HG03025 (cell line): ENCODE data around the gene FCHSD2.
"Not testable (repeated sequence)": the region's sequence is repeated elsewhere in the genome, so short reads cannot be mapped to it uniquely, and the experiment has no call there.

Source experiments
- ATAC-seq: cut with Tn5 transposase; IDR thresholded peaks from one replicate; pipeline ENCODE4 v1.9.1; 2021; ENCODE audit warnings: mild to moderate bottlenecking, moderate library complexity; ENCODE audit not compliant: unreplicated experiment, low FRiP score

The FCHSD2 gene

GRCh38 chr11:73152861-73153483 is 10.9 kb upstream of the FCHSD2 start:
- peak; percentile 74 for ATAC-seq

DNA sequence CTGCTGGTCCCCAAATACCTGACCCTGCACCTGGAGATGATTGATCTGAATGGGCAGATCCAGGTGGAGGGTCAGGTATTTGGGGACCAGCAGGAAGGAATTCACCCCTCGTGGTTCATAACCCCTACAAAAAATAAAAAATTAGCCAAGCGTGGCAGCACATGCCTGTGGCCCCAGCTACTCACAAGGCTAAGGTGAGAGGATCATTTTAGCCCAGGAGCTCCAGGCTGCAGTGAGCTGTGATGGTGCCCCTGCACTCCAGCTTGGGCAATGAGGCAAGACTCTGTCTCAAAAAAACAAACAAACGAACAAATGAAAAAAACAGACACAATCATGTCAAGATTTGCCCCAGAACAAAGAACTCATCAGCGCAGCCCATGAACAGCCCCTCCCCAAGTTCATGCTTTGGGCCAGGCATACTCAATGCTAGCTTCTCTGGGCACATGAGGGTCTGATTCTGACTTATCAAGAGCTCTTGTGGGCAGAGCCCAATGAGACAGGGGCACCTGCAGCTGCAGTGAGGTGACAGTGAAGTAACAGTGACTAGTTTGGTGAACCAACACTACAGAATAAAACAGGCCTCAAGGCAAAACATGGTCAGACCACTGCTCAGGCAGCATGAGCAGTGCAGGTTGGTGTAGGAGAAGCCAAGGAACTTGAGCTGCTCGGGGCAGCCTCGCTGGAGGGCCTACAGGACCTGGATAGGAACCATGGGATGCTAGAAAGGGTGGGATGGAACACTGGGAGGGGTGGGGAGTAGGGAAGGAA is 10.2 kb upstream of the FCHSD2 start:
- no peak for ATAC-seq

GRCh38 chr11:73151416-73151815 is 9.3 kb upstream of the FCHSD2 start:
- no peak for ATAC-seq

DNA sequence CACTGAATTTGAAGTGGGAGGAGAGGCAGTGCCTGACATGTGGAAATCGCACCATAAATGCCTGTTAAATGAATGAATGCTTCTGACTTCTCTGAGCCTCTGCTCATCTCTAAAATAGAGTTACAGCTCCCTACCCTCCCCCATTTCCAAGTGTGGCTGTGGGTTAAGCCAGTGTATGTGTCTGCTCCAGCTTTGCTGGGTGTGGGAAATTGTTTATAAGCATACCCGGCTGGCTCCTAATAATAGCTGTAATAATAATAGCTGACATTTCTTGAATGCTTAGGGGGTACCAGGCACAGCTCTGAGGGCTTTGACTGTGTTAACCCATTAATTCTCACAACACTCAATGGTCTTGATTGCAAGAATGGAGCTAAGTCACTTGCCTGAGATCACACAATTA is 7.0 kb upstream of the FCHSD2 start:
- ATAC-seq, result no peak

DNA sequence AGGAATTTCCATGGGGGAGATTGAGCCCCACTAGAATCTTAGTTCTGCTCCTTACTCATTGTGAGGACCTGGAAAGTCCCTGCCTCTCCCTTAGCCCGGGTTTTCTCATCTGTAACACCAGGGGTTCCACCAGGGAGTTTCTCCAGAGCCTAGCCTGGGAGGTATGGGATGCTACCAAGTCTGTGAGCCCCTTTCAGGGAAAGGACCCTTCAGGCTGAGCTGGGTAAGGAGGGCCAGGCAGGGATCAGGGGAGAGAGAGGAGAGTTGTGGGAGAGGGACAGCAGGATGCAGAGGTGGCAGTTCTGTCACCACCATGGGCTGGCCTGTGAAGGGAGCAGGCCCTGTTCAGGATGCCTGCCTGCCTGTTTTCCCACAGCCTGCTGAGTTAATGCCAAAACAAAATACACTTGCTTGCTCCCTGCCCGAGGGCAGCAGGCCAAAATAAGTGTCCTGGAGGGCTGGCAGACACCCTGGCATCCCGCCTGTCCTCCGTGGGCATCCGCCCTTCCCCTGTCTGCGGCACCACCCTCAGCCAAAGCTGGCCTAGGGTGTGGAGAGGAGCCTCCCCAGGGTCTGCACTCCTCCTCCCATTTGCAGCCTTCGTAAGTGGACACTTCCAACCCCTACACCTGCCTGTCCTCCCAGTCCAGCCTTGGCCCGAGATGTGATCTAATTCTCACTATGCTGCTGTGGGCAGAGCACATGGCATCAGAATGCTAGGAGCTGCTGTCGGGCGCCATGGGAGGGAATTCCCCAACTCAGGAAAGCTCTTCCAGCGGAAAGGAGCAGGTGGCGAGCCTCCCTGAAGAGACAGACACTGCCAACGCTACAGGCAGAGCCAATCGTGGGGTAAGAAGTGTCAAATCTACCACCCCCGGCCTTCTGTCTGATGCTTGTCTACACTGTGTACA is 5.9 kb upstream of the FCHSD2 start:
- no peak for ATAC-seq

GRCh38 chr11:73145986-73146575 is 4.0 kb upstream of the FCHSD2 start:
- no peak for ATAC-seq

- ATAC-seq, result no peak
These were observed 1.2 kb upstream of the FCHSD2 start for GRCh38 chr11:73143126-73143838.

DNA sequence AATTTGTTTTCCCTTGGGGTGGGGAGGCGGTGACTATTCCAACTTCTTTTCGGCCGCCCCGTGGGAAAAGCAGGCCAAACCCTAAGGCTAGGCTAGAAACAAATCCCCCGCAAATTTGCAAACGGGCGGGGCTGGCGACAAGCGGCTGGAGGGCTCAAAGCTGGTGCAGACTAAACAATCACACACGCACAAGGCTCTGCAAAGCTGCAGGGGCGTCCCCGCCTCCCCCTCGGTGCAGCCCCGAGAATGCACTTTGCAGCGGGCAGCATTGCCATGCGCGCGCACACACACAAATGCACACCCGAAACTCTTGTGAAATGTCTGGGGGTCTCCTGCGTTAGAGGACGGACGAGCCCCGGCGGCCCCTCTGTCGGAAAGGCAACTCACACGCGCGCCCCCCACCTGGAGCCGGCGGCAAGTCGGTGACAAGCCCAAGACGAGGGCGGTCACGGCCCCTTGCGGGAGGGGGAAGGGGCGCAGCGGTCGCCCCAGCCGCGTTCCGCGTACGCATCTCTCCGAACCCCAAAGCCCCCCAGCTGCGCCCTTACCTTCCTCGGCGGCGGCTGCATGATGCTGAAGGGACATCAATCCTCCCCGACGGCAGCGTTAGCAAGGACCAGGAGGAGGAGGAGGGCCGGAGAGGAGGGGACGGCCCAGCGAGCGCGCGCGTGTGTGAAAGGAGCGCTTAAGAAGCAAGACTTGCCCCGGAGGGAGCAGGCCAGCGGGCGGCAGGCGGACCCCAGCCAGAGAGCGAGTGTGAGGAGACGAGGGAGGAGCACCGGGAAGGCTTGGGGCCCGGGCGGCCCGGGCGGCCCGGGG is 600 bp downstream of the FCHSD2 start:
- peak; percentile 28 for ATAC-seq

DNA sequence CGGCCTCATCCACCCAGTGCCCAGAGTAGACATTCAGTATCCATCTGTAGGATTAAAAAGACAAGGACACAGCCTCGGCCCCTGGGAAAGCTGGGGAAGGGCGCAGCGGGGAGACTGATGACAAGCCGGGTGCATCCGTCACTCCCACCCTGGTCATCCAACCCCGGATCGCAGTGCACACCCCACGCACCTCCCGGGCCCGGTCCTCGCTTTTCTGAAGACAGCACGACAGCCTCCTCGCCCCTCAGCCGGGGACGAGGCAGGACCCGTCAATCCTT is 1.1 kb downstream of the FCHSD2 start:
- no peak for ATAC-seq

GRCh38 chr11:73140213-73141030 is 1.7 kb downstream of the FCHSD2 start:
- ATAC-seq, result no peak

GRCh38 chr11:73139476-73140198 is 2.5 kb downstream of the FCHSD2 start:
- ATAC-seq, result no peak

DNA sequence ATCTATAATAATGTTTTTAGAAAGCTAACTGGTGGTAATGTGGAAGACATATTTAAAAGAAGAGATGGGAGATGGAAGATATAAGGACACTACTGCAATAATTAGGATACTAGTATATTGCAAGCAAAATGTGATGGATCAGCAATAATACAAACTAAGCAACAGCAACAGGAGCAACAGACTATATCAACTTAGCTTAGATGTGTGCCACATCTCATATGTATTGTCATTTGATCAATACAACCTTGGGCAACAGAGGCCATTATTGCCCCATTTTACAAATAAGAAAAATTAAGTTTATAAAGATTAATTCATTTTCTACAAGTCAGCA is 4.2 kb downstream of the FCHSD2 start:
- ATAC-seq, result no peak

DNA sequence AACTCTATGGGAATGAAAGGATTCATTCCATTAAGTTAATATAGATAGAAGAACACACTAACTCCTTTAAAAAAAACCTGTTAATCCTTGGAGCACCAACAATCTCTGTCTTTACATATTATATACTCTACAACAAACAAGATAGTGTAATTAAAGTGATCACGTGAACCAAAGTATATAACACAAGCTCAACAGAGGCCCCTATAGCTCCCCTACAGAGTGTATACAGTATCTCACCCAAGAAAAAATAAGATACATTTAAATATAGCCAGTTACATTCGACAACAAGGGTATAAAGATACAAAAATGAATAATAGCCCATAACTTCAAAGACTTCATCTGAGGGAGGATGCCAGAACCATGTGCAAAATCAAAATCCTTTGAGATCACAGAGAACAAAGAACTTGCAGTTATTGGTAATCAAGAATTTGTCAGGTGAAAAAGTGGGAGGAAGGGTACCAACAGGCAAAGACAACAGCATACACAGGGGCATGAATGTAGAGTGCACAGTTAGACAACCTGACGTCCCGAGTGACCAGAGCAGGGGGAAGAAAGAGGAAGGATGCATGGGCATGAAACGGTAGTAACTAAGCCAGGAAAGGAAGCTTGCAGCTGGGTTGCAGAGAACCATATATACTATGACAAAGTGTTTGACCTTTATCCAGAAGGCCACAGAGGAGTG is 4.7 kb downstream of the FCHSD2 start:
- ATAC-seq, result no peak

DNA sequence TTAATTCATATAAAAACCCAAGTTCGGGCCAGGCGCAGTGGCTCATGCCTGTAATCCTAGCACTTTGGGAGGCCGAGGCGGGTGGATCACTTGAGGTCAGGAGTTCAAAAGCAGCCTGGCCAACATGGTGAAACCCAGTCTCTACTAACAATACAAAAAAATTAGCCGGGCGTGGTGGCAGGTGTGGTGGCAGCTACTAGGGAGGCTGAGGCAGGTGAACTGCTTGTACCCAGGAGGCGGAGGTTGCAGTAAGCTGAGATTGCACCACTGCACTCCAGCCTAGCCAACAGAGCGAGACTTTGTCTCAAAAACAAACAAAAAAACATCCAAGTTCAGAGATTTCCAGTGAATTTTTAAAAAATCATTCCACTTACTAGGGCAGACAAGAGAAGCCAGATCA is 5.4 kb downstream of the FCHSD2 start:
- ATAC-seq, result not testable (repeated sequence)

GRCh38 chr11:73135346-73136284 is 6.5 kb downstream of the FCHSD2 start:
- no peak for ATAC-seq

DNA sequence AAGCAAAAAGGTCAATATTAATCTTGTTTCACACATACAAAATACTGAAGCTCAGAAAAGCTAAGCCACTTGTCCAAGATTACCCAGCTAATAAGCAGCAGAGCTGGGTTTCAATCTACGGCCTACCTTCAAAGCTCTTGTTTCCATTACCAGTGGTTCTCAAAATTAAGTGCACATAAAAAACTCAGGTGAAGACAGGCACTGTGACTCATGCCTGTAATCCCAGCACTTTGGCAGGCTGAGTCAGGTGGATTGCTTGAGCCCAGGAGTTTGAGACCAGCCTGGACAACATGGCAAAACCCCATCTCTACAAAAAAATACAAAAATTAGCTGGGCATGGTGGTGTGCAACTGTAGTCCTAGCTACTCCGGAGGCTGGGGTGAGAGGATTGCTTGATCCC is 9.8 kb downstream of the FCHSD2 start:
- not testable (repeated sequence) for ATAC-seq

DNA sequence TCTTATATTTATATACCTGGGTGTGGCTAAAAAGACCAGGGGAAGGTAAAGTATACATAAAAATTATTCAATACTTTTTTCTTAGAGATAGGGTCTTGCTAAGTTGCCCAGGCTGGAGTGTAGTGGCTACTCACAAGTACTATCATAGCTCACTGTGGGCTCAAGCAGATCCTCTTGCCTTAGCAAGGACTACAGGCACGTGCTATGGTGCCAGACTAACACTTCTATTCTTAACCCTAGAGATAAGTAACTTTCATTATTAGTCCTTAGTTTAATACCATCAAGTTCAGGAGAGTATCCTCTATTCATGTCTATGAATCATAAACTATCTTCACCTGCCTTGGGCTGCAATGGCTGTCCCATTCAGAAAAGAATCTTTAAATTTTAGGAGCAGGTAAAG is 11.9 kb downstream of the FCHSD2 start:
- no peak for ATAC-seq
